Neuronal stem cell (in vitro differentiated cells): ENCODE results near the gene LRP1B.

Experiments used
- DNase-seq: peaks from one replicate; pipeline ENCODE4 v3.0.0-alpha.2; 2013; ENCODE audit warnings: low spot score
- H2AFZ ChIP-seq: one replicate; pipeline ENCODE4 v1.6.1; 2013; ENCODE audit warnings: mild to moderate bottlenecking, low read length, inconsistent platforms
- H2AK5ac ChIP-seq: 2 replicates; pipeline ENCODE4 v1.6.1; 2013; ENCODE audit warnings: low read depth, mild to moderate bottlenecking, inconsistent platforms, low read length, moderate library complexity, mixed read lengths
- H2BK120ac ChIP-seq: 2 replicates; pipeline ENCODE4 v1.6.1; 2013; ENCODE audit warnings: low read depth, mild to moderate bottlenecking, inconsistent platforms, low read length, moderate library complexity, mixed read lengths
- H2BK12ac ChIP-seq: one replicate; pipeline ENCODE4 v1.6.1; 2013; ENCODE audit warnings: low read length, inconsistent platforms
- H2BK15ac ChIP-seq: 2 replicates; pipeline ENCODE4 v1.6.1; 2013; ENCODE audit warnings: mild to moderate bottlenecking, low read length, inconsistent platforms, mixed read lengths
- H2BK5ac ChIP-seq: one replicate; pipeline ENCODE4 v1.6.1; 2013; ENCODE audit warnings: inconsistent platforms, mild to moderate bottlenecking, low read length, moderate library complexity
- H3K14ac ChIP-seq: one replicate; pipeline ENCODE4 v1.6.1; 2013; ENCODE audit warnings: low read length, inconsistent platforms
- H3K18ac ChIP-seq: 2 replicates; pipeline ENCODE4 v1.6.1; 2013; ENCODE audit warnings: low read length, inconsistent platforms
- H3K23ac ChIP-seq: 2 replicates; pipeline ENCODE4 v1.6.1; 2013; ENCODE audit warnings: low read depth, mild to moderate bottlenecking, mixed read lengths, low read length, inconsistent platforms; ENCODE audit not compliant: poor library complexity
- H3K27ac ChIP-seq: replicated peaks from 3 replicates; pipeline ENCODE4 v1.5.1; 2013; ENCODE audit warnings: low read length, inconsistent platforms
- H3K27me3 ChIP-seq, 3 experiments: 2 replicates each; pipeline ENCODE4 v1.6.1; 2013; ENCODE audit warnings: low read length in 3 of 3, mild to moderate bottlenecking in 2 of 3, inconsistent platforms in 1 of 3, low read depth in 1 of 3, mixed read lengths in 1 of 3, moderate library complexity in 1 of 3; ENCODE audit not compliant: control insufficient read depth in 3 of 3, insufficient read depth in 3 of 3
- H3K36me3 ChIP-seq, 2 donors: replicated peaks in 1 of 2; 2 replicates each; pipeline ENCODE4 v1.6.1; 2013; ENCODE audit warnings: low read length in 2 of 2; ENCODE audit not compliant: control insufficient read depth in 2 of 2, insufficient read depth in 2 of 2
- H3K4ac ChIP-seq: 2 replicates; pipeline ENCODE4 v1.6.1; 2013; ENCODE audit warnings: inconsistent platforms, mild to moderate bottlenecking, low read length, moderate library complexity
- H3K4me1 ChIP-seq, 2 donors: 1 replicate in 1 of 2; 2 replicates in 1 of 2; pipeline ENCODE4 v1.6.1; 2013; ENCODE audit warnings: low read length in 2 of 2, low read depth in 1 of 2; ENCODE audit not compliant: control insufficient read depth in 2 of 2, insufficient read depth in 1 of 2
- H3K4me2 ChIP-seq: one replicate; pipeline ENCODE4 v1.6.1; 2013; ENCODE audit warnings: mild to moderate bottlenecking, low read length, inconsistent platforms; ENCODE audit not compliant: insufficient read depth, poor library complexity, severe bottlenecking
- H3K4me3 ChIP-seq, 2 donors: 2 replicates each; pipeline ENCODE4 v1.5.1; 2013; ENCODE audit warnings: low read length in 2 of 2, mild to moderate bottlenecking in 2 of 2, inconsistent platforms in 1 of 2, moderate library complexity in 1 of 2
- H3K79me1 ChIP-seq: one replicate; pipeline ENCODE4 v1.6.1; 2013; ENCODE audit warnings: low read depth, mild to moderate bottlenecking, inconsistent platforms, low read length, moderate library complexity
- H3K9ac ChIP-seq: one replicate; pipeline ENCODE4 v1.6.1; 2013; ENCODE audit warnings: mild to moderate bottlenecking, low read depth, low read length, inconsistent platforms; ENCODE audit not compliant: poor library complexity
- H3K9me3 ChIP-seq, 2 donors: replicated peaks in 1 of 2; 2 replicates each; pipeline versions ENCODE3 to v1.6.1; 2013; ENCODE audit warnings: low read length in 2 of 2, mild to moderate bottlenecking in 2 of 2, inconsistent platforms in 1 of 2, low read depth in 1 of 2, mixed read lengths in 1 of 2, moderate library complexity in 1 of 2; ENCODE audit not compliant: control insufficient read depth in 2 of 2, insufficient read depth in 1 of 2
- H4K8ac ChIP-seq: one replicate; pipeline ENCODE4 v1.6.1; 2013; ENCODE audit warnings: low read depth, mild to moderate bottlenecking, inconsistent platforms, low read length, moderate library complexity
- H4K91ac ChIP-seq: one replicate; pipeline ENCODE4 v1.6.1; 2013; ENCODE audit warnings: low read length, low read depth, mild to moderate bottlenecking, inconsistent platforms; ENCODE audit not compliant: poor library complexity
- WGBS, 2 donors: extraction: QIAGEN DNeasy Blood & Tissue Kit; methylation state at CpG; one replicate each; pipeline ENCODE4 v1.1.7; 2013; ENCODE audit warnings: missing lambda C conversion rate in 2 of 2, mixed read lengths in 1 of 2; ENCODE audit not compliant: insufficient read length in 2 of 2, insufficient replicate concordance in 1 of 2; ENCODE audit errors: extremely low coverage in 2 of 2; 5-methylcytosine and 5-hydroxymethylcytosine counted together

The LRP1B gene

DNA sequence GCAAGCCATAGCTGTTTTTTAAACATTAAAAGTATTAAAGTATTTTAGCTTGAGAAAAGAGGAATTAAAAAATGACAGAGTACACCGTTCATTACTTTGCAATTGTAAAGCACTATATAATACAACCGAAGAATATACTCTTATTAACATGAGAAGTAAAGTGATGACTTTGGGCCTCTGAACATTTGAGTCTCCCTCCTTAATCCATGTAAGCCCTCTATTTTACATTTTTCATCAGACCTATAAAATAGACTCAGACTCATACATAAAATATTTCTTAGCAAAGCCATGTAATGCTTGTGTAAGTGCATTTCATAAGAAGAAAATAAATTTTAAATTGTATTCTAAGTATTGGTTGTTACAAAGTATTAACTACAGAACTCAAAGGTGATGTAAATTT lies 198.6 kb downstream of the LRP1B start:
- no CpG with 5 or more reads among the region's 2 CpGs for WGBS, 2 donors
- no peak overlapping the region for H3K23ac ChIP-seq

DNA sequence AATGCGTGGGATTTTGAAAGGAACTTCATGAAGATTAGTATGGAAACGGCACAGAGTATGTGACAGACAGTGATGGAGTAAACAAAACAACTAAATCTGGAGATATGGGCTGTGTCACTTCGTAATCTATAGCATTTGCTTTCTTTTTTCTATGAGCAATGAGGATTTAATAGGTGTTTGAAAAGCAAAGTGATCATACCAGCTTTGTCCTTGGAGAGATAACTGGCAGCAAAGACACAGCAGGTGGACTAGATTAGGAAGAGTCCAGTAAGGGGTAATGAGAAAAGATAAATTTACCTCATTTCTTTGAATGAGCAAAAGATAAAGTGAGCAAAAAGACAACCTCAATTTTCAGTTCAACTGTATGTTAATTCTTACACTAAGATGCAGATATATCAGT lies 199.0 kb downstream of the LRP1B start:
- Histone ChIP-seq H3K4me1 (no peaks in the 10 kb centered on the region), H3K4me2 (no peak overlapping the region), H2BK5ac (no peak overlapping the region), H3K27ac (no peak overlapping the region), H3K18ac (no peak overlapping the region), H3K23ac (no peak overlapping the region), H3K9me3 (no peaks in the 10 kb centered on the region), H2BK120ac (no peak overlapping the region), H3K27me3 (no peaks in the 10 kb centered on the region), H2BK15ac (no peak overlapping the region), H3K4me3 (no peak overlapping the region), H2AK5ac (no peak overlapping the region), H2AFZ (no peak overlapping the region), H3K9ac (no peak overlapping the region), H3K4ac (no peak overlapping the region), H2BK12ac (no peak overlapping the region), H4K8ac (no peak overlapping the region), H3K79me1 (no peaks in the 10 kb centered on the region), H3K14ac (no peak overlapping the region), H4K91ac (no peak overlapping the region), H3K36me3 (no peaks in the 10 kb centered on the region)
- no peak for DNase-seq
- WGBS, 2 donors: no CpG with 5 or more reads among the region's 3 CpGs

More for the DNA sequence above, 198.6 kb downstream of the LRP1B start:
- Histone ChIP-seq H2AFZ (no peak overlapping the region), H2BK12ac (no peak overlapping the region), H3K4me3 (no peak overlapping the region), H2BK120ac (no peak overlapping the region), H3K4ac (no peak overlapping the region), H3K27me3 (no peaks in the 10 kb centered on the region), H3K18ac (no peak overlapping the region), H3K9ac (no peak overlapping the region), H2AK5ac (no peak overlapping the region), H2BK15ac (no peak overlapping the region), H3K4me1 (no peaks in the 10 kb centered on the region), H3K27ac (no peak overlapping the region), H3K36me3 (no peaks in the 10 kb centered on the region), H4K91ac (no peak overlapping the region), H3K79me1 (no peaks in the 10 kb centered on the region), H2BK5ac (no peak overlapping the region), H3K9me3 (no peaks in the 10 kb centered on the region), H3K4me2 (no peak overlapping the region), H4K8ac (no peak overlapping the region), H3K14ac (no peak overlapping the region)
- no peak for DNase-seq

DNA sequence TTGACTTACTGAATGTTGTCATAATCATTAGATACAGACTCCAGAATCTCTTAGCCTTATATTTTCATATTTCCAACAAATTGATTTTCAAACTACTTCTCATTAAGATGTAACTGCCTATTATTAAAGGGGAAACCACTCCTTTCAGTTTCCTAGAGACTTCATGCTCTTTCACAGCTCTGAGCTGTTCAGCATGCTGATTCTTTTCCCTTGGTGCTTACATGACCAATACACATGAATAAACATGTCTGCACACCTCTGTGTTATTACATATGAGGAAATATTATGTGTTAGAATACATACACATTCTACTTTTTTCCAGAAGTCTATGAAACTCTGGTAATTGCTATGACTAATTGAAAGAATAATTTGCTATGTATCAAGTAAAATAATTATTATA lies 200.0 kb downstream of the LRP1B start:
- Histone ChIP-seq H3K9me3 (no peaks in the 10 kb centered on the region), H3K9ac (no peak overlapping the region), H2BK15ac (no peak overlapping the region), H3K27me3 (no peaks in the 10 kb centered on the region), H3K36me3 (no peaks in the 10 kb centered on the region), H3K4me2 (no peak overlapping the region), H3K4ac (no peak overlapping the region), H4K91ac (no peak overlapping the region), H2BK5ac (no peak overlapping the region), H3K23ac (no peak overlapping the region), H4K8ac (no peak overlapping the region), H3K27ac (no peak overlapping the region), H3K4me1 (no peaks in the 10 kb centered on the region), H3K18ac (no peak overlapping the region), H3K14ac (no peak overlapping the region), H2AFZ (no peak overlapping the region), H2BK12ac (no peak overlapping the region), H3K79me1 (no peaks in the 10 kb centered on the region), H3K4me3 (no peak overlapping the region), H2AK5ac (no peak overlapping the region), H2BK120ac (no peak overlapping the region)
- no peak for DNase-seq

DNA sequence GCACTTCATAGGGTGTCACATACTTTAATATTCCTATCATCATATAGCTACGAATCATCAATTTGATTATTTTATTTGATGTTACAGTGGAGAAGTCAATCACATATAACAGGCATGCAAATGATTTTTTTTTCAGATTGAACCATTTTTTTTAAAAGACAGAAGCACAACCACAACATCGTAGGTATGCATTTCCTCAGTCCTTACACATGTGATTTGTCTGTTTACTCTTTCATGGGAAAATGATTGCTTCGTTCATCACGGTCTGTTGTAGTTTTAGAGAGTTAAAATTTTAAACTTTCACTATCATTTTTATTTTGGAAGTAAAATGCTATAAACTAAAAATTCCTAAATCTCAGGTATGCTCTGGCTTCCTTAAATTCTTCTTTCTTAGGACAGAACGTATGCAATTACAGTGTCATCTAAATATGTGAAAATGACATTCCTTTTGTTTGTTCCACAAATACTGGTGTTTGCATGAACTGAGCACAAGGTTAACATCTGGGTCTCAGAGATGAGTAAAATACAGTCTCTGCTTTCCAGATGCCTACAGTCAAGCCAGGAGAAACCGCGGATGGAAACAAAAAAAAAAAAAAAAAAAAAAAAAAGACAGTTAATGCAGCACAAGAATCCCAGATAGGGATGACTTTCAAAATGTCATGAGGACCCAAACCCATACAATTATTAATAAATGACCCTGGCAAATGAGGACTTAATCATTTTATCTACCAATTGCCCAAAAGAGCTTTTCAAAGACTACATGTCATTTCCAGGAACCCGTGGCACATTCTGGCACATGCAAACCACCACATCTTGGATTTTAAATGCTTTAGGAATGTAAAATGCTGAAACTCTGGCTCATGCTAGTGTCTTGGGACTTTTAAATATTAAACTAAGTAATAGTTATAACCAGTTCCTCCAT lies 201.2 kb downstream of the LRP1B start:
- Histone ChIP-seq H2BK12ac (no peak overlapping the region), H2BK120ac (no peak overlapping the region), H3K79me1 (no peaks in the 10 kb centered on the region), H2BK15ac (no peak overlapping the region), H3K14ac (no peak overlapping the region), H3K4me2 (no peak overlapping the region), H4K91ac (no peak overlapping the region), H3K18ac (no peak overlapping the region), H3K23ac (no peak overlapping the region), H3K27me3 (no peaks in the 10 kb centered on the region), H2AFZ (no peak overlapping the region), H3K4me1 (no peaks in the 10 kb centered on the region), H3K4me3 (no peak overlapping the region), H3K36me3 (no peaks in the 10 kb centered on the region), H3K4ac (no peak overlapping the region), H2BK5ac (no peak overlapping the region), H3K9me3 (no peaks in the 10 kb centered on the region), H2AK5ac (no peak overlapping the region), H3K27ac (no peak overlapping the region), H4K8ac (no peak overlapping the region), H3K9ac (no peak overlapping the region)
- DNase-seq: no peak
- WGBS, 2 donors: no CpG with 5 or more reads among the region's 8 CpGs
